OCI-LY1 (cell line): ENCODE measurements around the gene GNAL.
A peak's percentile ranks its signal among the peaks of the same experiment; 100 is the strongest.
"Not testable (repeated sequence)": the region's sequence is repeated elsewhere in the genome, so short reads cannot be mapped to it uniquely, and the experiment has no call there.

Experiments
- H2AFZ ChIP-seq: fragments of 200-600 bp; sonication (generic), shearing (Covaris generic); 2 replicates; pipeline ENCODE4 v1.6.0; 2014; ENCODE audit warnings: antibody characterized with exemption, mild to moderate bottlenecking, low read length
- H3F3A ChIP-seq: fragments of 200-600 bp; sonication (generic), shearing (Covaris generic); 2 replicates; pipeline ENCODE4 v1.6.0; 2014; ENCODE audit warnings: mild to moderate bottlenecking, antibody characterized with exemption, low read length, moderate library complexity; ENCODE audit not compliant: insufficient read depth
- H3K27ac ChIP-seq: fragments of 200-600 bp; sonication (generic); 2 replicates; pipeline ENCODE4 v1.5.1; 2014; ENCODE audit warnings: low read length, mixed run types, mild to moderate bottlenecking, low read depth; ENCODE audit not compliant: poor library complexity, severe bottlenecking
- H3K27me3 ChIP-seq: fragments of 200-600 bp; sonication (generic); 2 replicates; pipeline ENCODE4 v1.6.0; 2014; ENCODE audit warnings: antibody characterized with exemption, mild to moderate bottlenecking, low read length, moderate library complexity; ENCODE audit not compliant: insufficient read depth
- H3K36me3 ChIP-seq: fragments of 200-600 bp; sonication (generic); 2 replicates; pipeline ENCODE4 v1.6.1; 2014; ENCODE audit warnings: mild to moderate bottlenecking, antibody characterized with exemption, low read length, moderate library complexity, mixed read lengths; ENCODE audit not compliant: insufficient read depth
- H3K4me1 ChIP-seq: fragments of 200-600 bp; sonication (generic); 2 replicates; pipeline ENCODE4 v1.5.1; 2014; ENCODE audit warnings: mild to moderate bottlenecking, low read length, moderate library complexity; ENCODE audit not compliant: insufficient read depth, severe bottlenecking
- H3K4me2 ChIP-seq: fragments of 200-600 bp; sonication (generic), shearing (Covaris generic); 2 replicates; pipeline ENCODE4 v1.6.1; 2014; ENCODE audit warnings: low read length
- H3K4me3 ChIP-seq: fragments of 200-600 bp; sonication (generic); 2 replicates; pipeline ENCODE4 v1.5.1; 2014; ENCODE audit warnings: low read length, low read depth, mild to moderate bottlenecking, mixed read lengths; ENCODE audit not compliant: poor library complexity, severe bottlenecking
- H3K79me2 ChIP-seq: fragments of 200-600 bp; shearing (Covaris generic); 2 replicates; pipeline ENCODE4 v1.6.1; 2016; ENCODE audit warnings: mixed run types, low read length, mixed read lengths; ENCODE audit not compliant: insufficient read depth
- H3K9ac ChIP-seq: fragments of 200-600 bp; sonication (generic), shearing (Covaris generic); 2 replicates; pipeline ENCODE4 v1.6.1; 2014; ENCODE audit warnings: mild to moderate bottlenecking, low read length, mixed read lengths
- H3K9me2 ChIP-seq: fragments of 200-600 bp; sonication (generic), shearing (Covaris generic); 2 replicates; pipeline ENCODE4 v1.6.1; 2014; ENCODE audit warnings: low read depth, mild to moderate bottlenecking, low read length, mixed read lengths
- H3K9me3 ChIP-seq: fragments of 200-600 bp; shearing (Covaris generic); 2 replicates; pipeline ENCODE4 v1.6.1; 2014; ENCODE audit warnings: low read length, mixed read lengths
- H4K20me1 ChIP-seq: fragments of 200-600 bp; sonication (generic), shearing (Covaris generic); 2 replicates; pipeline ENCODE4 v1.6.0; 2016; ENCODE audit warnings: mild to moderate bottlenecking, low read length; ENCODE audit not compliant: insufficient read depth
- EZH2 ChIP-seq: fragments of 200-600 bp; sonication (generic), shearing (Covaris generic); IDR thresholded peaks from 2 replicates; pipeline ENCODE4 v1.8.0; 2017; ENCODE audit warnings: borderline replicate concordance, mixed run types, mild to moderate bottlenecking, antibody characterized with exemption, low read length, moderate library complexity, mixed read lengths
- TF ChIP-seq, protein P1 (sequence below): fragments of 200-600 bp; sonication (generic), shearing (Covaris generic); IDR thresholded peaks from 2 replicates; pipeline ENCODE4 v1.5.1; 2017; ENCODE audit warnings: mild to moderate bottlenecking, antibody characterized with exemption, low read length, moderate library complexity, mixed read lengths

The GNAL gene

DNA sequence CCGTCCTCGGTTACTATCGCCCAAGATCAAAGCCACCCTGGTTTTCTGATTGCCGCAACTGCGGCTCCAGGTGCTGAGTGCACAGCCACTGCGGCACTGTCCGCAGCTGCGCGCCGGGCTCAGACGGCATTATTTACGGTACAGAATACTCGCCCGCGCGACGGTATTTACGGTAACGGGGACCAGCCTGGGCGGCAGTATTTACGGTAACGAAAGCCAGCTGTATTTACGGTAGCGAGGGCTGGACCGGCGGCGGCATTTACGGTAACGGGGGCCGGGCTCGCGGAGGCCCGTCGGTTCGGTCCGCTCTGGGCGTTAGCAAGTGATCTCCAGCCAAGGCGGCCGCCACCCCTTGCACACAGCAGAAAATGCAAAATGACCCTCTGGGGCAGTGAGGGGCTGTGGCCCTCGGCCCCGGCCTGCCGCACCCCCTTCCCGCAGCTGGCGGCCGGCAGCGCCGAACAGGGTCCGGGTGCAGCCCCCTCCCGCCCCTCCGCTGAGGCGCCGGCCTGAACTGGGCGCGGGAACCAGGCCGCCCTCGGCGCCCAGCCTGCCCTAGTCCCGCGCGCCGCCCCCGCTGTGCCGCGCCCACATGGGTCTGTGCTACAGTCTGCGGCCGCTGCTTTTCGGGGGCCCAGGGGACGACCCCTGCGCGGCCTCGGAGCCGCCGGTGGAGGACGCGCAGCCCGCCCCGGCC, at the start of gene GNAL:
TSS of gene GNAL (plus strand) at position 293 of the 697 bp plus-strand sequence. CDS start at position 593, 300 bp downstream.
- Histone ChIP-seq H3K4me1 (peaks cover 8% of the 10 kb centered on the region), H3K4me3 (peak within 1 kb of the TSS; percentile 43), H3K9me3 (no peaks in the 10 kb centered on the region), H3K9me2 (no peaks in the 10 kb centered on the region), H3K36me3 (no peaks in the 10 kb centered on the region), H3K27me3 (peaks cover 5% of the 10 kb centered on the region; the same call in 1 of the 2 replicates), H3F3A (no peaks in the 10 kb centered on the region), H3K4me2 (peak within 1 kb of the TSS; percentile 63), H3K79me2 (no peaks in the 10 kb centered on the region), H3K27ac (no peak within 1 kb of the TSS), H4K20me1 (no peaks in the 10 kb centered on the region), H3K9ac (no peak within 1 kb of the TSS; the same call in 1 of the 2 replicates), H2AFZ (no peak within 1 kb of the TSS)
- TF ChIP-seq, protein P1, sequence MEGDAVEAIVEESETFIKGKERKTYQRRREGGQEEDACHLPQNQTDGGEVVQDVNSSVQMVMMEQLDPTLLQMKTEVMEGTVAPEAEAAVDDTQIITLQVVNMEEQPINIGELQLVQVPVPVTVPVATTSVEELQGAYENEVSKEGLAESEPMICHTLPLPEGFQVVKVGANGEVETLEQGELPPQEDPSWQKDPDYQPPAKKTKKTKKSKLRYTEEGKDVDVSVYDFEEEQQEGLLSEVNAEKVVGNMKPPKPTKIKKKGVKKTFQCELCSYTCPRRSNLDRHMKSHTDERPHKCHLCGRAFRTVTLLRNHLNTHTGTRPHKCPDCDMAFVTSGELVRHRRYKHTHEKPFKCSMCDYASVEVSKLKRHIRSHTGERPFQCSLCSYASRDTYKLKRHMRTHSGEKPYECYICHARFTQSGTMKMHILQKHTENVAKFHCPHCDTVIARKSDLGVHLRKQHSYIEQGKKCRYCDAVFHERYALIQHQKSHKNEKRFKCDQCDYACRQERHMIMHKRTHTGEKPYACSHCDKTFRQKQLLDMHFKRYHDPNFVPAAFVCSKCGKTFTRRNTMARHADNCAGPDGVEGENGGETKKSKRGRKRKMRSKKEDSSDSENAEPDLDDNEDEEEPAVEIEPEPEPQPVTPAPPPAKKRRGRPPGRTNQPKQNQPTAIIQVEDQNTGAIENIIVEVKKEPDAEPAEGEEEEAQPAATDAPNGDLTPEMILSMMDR: no peak
- no peak for TF ChIP-seq EZH2

DNA sequence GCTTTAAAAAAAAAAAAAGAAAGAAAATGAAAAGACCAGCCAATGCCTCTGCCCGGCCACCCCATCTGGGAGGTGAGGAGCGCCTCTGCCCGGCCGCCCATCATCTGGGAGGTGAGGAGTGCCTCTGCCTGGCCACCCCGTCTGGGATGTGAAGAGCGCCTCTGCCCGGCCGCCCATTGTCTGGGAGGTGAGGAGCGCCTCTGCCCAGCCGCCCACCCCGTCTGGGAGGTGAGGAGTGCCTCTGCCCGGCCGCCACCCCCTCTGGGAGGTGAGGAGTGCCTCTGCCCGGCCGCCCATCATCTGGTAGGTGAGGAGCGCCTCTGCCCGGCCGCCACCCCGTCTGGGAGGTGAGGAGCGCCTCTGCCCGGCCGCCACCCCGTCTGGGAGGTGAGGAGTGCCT, 41.8 kb upstream of the GNAL start:
- not testable (repeated sequence) for H3K9ac ChIP-seq, H3K27me3 ChIP-seq, H3K4me3 ChIP-seq, H2AFZ ChIP-seq, H3K9me3 ChIP-seq, H3K79me2 ChIP-seq, H3K4me1 ChIP-seq, H3F3A ChIP-seq, H3K4me2 ChIP-seq, H3K36me3 ChIP-seq, H3K9me2 ChIP-seq, H3K27ac ChIP-seq, H4K20me1 ChIP-seq

DNA sequence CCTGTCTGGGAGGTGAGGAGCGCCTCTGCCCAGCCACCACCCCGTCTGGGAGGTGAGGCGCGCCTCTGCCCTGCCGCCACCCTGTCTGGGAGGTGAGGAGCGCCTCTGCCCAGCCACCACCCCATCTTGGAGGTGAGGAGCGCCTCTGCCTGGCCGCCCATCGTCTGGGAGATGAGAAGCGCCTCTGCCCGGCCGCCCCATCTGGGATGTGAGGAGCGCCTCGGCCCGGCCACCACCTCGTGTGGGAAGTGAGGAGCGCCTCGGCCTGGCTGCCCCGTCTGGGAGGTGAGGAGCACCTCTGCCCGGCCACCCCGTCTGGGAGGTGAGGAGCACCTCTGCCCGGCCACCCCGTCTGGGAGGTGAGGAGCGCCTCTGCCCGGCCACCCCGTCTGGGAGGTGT, 41.3 kb upstream of the GNAL start:
- H3K4me2 ChIP-seq, H3F3A ChIP-seq, H3K9me2 ChIP-seq, H2AFZ ChIP-seq, H3K9me3 ChIP-seq, H3K4me3 ChIP-seq, H3K9ac ChIP-seq, H3K4me1 ChIP-seq, H3K27ac ChIP-seq, H3K79me2 ChIP-seq, H3K36me3 ChIP-seq, H4K20me1 ChIP-seq, H3K27me3 ChIP-seq: not testable (repeated sequence)

DNA sequence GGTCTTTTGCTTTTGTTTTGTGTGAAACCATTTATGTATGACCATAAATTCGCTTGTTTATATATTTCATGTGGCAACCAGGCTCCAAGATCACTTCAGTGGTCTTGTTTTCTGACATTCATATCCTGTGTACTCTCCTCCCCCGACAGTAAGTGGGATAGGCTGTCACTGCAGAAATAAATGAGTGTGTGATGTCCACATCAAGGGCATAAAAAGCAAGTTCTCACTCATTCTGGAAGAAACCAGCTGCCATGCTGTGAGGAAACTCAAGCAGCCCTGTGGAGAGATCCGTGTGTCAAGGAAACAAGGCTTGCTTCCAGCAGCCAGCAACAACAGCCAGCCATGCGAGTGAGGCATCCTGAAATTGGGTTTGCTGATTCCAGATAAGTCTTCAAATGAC, 39.2 kb upstream of the GNAL start:
- H3K36me3 ChIP-seq: no peaks in the 10 kb centered on the region
- no peak for TF ChIP-seq EZH2
- TF ChIP-seq, protein P1: no peak
- peaks cover 3% of the 10 kb centered on the region; the same call in 1 of the 2 replicates for H3K27me3 ChIP-seq

More for the DNA sequence above, 39.2 kb upstream of the GNAL start:
- H3K27ac ChIP-seq: no peak overlapping the region
- no peak overlapping the region for H3K9ac ChIP-seq
- no peak overlapping the region for H3K4me3 ChIP-seq
- H3K9me3 ChIP-seq: peaks cover 3% of the 10 kb centered on the region; the same call in 1 of the 2 replicates
- no peaks in the 10 kb centered on the region for H3K79me2 ChIP-seq
- H3K4me2 ChIP-seq: no peak overlapping the region
- no peaks in the 10 kb centered on the region for H4K20me1 ChIP-seq
- no peaks in the 10 kb centered on the region for H3K9me2 ChIP-seq
- H3K4me1 ChIP-seq: no peaks in the 10 kb centered on the region
- no peak overlapping the region for H2AFZ ChIP-seq
- H3F3A ChIP-seq: no peaks in the 10 kb centered on the region
